GM12873 (cell line): ENCODE results near the gene DNASE1L3.

Experiments
- TF ChIP-seq, protein P1 (sequence below): IDR thresholded peaks from 2 replicates; pipeline ENCODE4 v1.5.1; 2012; ENCODE audit warnings: low read depth, mild to moderate bottlenecking, moderate library complexity, low read length, control low read depth; ENCODE audit not compliant: insufficient read depth; ENCODE audit errors: missing control alignments

DNASE1L3 gene

DNA sequence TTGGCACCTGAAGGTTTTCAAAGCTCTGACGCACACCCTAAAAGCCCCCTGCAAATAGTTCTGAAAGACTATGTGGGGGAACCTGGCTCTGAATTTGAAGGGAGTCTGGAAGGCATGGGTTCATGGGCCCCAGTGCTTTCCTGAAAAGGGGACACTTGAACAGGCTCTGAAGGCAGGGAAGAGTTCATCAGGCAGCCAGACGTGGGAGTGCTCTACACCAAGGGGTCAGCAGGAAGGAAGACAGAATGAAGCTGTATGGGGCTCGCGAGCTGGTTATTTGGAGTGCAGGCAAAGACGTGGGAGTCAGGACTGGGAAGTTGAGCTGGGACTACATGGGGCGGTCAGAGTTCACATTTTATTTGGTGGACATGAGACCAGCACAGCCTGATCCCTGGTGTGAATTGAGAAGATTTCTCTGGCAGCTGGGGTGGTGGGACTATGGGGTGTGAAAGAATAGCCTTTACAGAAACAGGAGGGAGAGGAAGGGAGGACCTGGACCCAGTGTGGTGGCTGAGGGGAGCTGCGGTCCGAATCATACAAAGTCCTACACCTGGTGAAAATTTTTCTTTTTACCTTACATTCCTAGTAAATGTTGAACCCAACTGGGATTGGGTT, 39.4 kb upstream of the DNASE1L3 start:
- TF ChIP-seq, protein P1, sequence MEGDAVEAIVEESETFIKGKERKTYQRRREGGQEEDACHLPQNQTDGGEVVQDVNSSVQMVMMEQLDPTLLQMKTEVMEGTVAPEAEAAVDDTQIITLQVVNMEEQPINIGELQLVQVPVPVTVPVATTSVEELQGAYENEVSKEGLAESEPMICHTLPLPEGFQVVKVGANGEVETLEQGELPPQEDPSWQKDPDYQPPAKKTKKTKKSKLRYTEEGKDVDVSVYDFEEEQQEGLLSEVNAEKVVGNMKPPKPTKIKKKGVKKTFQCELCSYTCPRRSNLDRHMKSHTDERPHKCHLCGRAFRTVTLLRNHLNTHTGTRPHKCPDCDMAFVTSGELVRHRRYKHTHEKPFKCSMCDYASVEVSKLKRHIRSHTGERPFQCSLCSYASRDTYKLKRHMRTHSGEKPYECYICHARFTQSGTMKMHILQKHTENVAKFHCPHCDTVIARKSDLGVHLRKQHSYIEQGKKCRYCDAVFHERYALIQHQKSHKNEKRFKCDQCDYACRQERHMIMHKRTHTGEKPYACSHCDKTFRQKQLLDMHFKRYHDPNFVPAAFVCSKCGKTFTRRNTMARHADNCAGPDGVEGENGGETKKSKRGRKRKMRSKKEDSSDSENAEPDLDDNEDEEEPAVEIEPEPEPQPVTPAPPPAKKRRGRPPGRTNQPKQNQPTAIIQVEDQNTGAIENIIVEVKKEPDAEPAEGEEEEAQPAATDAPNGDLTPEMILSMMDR, result no peak

DNA sequence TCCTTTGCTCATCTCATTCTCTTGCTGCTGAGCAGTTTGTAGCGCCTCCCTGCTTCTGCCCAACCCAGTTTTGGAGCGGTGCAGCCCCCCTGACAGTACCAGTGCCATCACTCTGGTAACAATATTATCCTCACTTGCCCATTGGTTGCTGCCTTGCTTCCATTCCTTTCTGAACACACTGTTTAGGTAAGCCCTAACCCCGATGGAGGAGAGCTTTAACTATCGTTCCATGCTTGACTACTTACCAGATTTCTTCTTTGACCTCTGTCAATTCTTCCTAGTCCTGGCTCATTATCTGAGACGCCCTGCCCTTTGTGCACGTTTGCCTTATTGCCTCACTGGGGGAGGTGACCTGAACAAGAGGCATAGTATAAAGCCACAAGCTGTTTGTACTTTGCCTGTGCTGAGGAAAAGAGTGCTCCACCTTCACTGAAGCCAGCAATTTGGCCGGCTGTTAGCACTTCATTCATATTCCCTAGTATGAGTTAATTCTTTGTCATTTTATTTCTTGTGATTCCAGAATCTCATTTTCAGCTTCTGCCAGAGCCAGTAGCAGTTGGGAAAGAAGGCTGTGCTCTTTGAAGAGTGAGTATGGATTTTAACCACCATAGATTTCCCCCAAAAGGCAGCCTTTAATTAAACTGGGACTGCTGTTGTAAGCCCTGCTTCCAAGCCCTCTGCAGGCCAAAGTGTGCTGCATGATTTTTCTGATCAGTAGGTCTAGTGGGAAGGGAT, 38.8 kb upstream of the DNASE1L3 start:
- TF ChIP-seq, protein P1, result no peak

DNA sequence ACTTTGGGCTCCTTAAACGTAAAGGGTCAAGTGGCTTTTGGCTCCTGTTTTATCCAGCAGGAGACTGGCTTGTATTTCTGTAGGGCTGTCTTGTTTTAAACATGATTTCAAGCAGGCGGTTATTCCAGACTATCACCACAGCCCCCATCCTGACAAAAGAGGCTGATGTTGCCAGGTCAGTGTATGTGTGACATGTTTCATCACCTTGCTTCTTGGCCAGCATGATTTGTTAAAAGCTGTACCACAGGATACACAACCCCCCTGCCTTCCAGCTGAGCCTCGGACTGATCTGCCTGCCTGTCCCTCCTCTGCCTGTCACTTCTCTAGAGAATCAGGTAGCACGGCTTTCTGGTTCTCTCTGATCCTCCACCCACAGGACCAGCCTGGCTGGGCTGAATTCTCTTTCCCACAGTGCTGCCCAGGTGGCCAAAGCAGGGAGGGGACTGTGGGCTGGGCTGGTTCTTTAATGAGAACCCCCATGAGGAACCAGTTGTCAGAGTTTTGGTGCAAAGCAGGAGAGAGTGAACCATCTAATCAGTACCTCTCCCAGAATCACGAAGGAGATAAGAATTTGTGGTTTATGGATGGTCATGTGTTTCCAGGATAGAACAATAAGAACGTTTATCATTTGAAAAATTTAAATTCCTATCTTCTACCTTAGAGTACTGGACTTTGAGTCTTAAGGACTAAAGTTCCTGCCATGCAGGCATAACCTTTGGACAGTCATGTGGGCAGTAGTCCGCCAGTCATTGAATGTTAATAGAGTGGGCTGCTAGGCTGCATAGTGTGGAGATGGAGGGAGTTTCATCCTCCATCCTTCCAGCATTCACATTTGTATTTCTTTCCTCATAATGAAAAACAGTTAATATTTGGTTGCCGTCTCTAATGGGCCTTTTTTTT, 35.6 kb upstream of the DNASE1L3 start:
- TF ChIP-seq, protein P1, result no peak

DNA sequence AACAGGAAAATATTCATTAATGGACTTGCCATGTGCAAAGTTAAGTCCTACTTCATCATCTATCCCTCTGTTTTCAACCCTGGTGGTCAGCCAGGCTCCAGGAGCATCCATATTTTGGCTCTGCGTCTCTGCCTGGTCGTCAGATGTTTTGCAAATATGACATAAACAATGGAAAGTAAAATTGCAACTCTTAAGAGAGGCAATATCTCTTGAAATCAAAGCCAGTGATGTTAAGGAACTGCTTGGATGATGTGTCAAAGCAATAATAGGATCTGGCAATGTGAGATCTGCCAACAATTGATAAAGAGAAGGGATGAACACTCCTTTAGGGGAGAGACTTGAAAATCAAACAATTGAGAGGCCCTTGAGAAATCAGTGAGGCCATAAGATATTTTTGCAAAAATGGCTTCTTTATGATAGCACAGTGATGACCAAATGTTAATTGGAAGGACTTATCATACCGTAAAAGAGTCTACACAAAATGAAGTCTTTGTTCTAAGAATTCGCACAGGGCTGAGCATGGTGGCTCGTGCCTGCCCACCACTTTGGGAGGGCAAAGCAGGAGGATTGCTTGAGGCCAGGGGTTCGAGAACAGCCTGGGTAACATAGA, 33.3 kb upstream of the DNASE1L3 start:
- TF ChIP-seq, protein P1, result no peak

DNA sequence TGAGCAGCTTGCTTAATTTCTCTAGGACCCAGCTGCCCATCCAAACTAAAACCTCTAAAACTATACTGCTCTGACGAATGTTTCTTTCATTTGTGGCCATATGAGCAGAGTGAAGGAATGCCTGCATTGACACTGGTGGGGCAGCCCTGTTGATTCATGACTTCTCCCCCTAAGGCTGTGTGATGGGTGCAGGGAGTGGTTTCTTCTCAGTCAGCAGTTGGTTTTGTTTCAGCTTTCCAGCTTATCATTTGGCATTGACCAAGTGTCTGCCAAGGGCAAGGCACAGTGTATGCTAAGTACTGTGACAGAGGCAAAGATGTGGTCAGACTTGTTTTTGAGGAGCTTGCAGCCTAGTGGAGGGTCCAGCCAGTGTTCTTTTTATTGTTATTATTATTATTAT, 31.6 kb upstream of the DNASE1L3 start:
- TF ChIP-seq, protein P1, result no peak

DNA sequence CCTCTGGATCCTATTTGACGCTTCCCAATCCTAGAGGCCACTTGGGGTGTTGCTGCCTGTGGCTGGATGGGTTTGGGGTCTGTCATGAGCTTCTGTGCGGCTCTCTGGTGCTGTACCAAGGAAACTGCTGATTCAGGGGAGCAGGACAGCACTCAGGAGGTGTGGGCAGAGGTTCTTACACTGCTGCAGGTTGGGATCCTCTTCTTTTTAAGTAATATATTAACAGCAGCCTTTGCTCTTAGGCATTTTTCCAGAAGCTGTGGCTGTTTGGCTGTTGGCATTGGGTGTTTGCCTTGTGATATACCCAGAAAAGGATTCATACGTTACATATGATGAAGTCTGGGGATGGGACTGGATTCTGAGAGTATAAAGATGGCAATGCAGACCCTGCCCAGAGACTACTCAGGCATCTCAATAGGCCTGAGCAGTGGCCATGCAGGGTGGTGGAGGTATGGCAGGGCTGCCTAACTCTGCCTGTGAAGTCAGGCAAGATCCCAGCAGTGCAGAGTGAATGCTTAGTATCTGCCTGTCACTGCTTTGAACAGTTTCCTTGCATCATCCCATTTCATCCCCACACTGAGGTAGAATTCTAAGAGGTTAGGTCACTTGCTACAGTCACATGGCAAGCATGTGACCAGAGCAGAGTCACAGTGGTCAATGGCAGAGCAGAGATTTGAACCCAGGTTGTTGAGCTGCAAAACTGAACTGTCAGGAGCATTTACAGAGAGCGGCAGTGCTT, 30.7 kb upstream of the DNASE1L3 start:
- TF ChIP-seq, protein P1, result no peak
